ENCODE measurements around the gene SFXN2. TPM values are rescaled to one million over a fixed set of nuclear protein-coding genes. Genes with fewer than 3 reads are reported as not detected.

The SFXN2 gene
- total and polyA plus RNA-seq, 7 donors: 0.66 to 11.6 (median 2.4) TPM

GRCh38 chr10:102676534-102677315, 37.7 kb upstream of the SFXN2 start:
- 79 to 88% methylated on average over 9 of the region's 9 CpGs for whole genome bisulfite sequencing, 2 donors
- peak; percentile 60 for DNase-seq
- H3K9me3 ChIP-seq: no peaks in the 10 kb centered on the region
- no peak for TF ChIP-seq EP300 (IDR thresholded peaks at IDR 0.05)
- no peak for TF ChIP-seq POLR2A (IDR thresholded peaks at IDR 0.05)
- TF ChIP-seq CTCF (IDR thresholded peaks at IDR 0.05): no peak
- no peak for TF ChIP-seq POLR2AphosphoS5 (IDR thresholded peaks at IDR 0.05)
- H3K4me1 ChIP-seq: peaks cover 0 to 55% (median 42%) of the 10 kb centered on the region in 4 donors
- no peaks in the 10 kb centered on the region for H3K27me3 ChIP-seq
- H3K27ac ChIP-seq: peak overlapping the region; percentile 32 to 69 (median 58)
- H3K4me3 ChIP-seq: no peak overlapping the region
- intact Hi-C loops (cut with DNase I): no loop called here
- peaks cover 0 to 4% (median 0%) of the 10 kb centered on the region in 4 donors for H3K36me3 ChIP-seq

- peaks cover 0 to 55% (median 42%) of the 10 kb centered on the region in 4 donors for H3K4me1 ChIP-seq
- no peaks in the 10 kb centered on the region for H3K9me3 ChIP-seq
- peak overlapping the region in 2 of 4 donors; percentile 67 to 69 for H3K27ac ChIP-seq
- H3K27me3 ChIP-seq: no peaks in the 10 kb centered on the region
- H3K36me3 ChIP-seq: peaks cover 0 to 12% (median 0%) of the 10 kb centered on the region in 4 donors
- TF ChIP-seq POLR2A (IDR thresholded peaks at IDR 0.05) (no peak), CTCF (IDR thresholded peaks at IDR 0.05) (no peak), EP300 (IDR thresholded peaks at IDR 0.05) (no peak), POLR2AphosphoS5 (IDR thresholded peaks at IDR 0.05) (no peak)
- intact Hi-C loops (cut with DNase I): no loop called here
- no peak overlapping the region for H3K4me3 ChIP-seq
- peak; percentile 30 for DNase-seq
- 78 to 82% methylated on average over 9 of the region's 9 CpGs for WGBS, 2 donors
These were observed 36.9 kb upstream of the SFXN2 start for GRCh38 chr10:102677331-102678067.

- no peaks in the 10 kb centered on the region for H3K9me3 ChIP-seq
- TF ChIP-seq CTCF (IDR thresholded peaks at IDR 0.05) (no peak), POLR2A (IDR thresholded peaks at IDR 0.05) (no peak), EP300 (IDR thresholded peaks at IDR 0.05) (no peak), POLR2AphosphoS5 (IDR thresholded peaks at IDR 0.05) (no peak)
- H3K27ac ChIP-seq: no peak overlapping the region
- H3K4me1 ChIP-seq: peaks cover 0 to 55% (median 42%) of the 10 kb centered on the region in 4 donors
- H3K36me3 ChIP-seq: peaks cover 0 to 15% (median 0%) of the 10 kb centered on the region in 4 donors
- intact Hi-C loops (cut with DNase I): no loop called here
- H3K27me3 ChIP-seq: no peaks in the 10 kb centered on the region
- peak; percentile 53 for DNase-seq
- no peak overlapping the region for H3K4me3 ChIP-seq
- WGBS, 2 donors: 54 to 79% methylated on average over 9 of the region's 9 CpGs
These were observed 36.4 kb upstream of the SFXN2 start for GRCh38 chr10:102678068-102678400.

- DNase-seq: peak; percentile 69
- intact Hi-C loops (cut with DNase I): no loop called here
- no peaks in the 10 kb centered on the region for H3K9me3 ChIP-seq
- H3K27ac ChIP-seq: no peak overlapping the region
- H3K4me1 ChIP-seq: peaks cover 0 to 48% (median 38%) of the 10 kb centered on the region in 4 donors
- H3K36me3 ChIP-seq: peaks cover 0 to 23% (median 0%) of the 10 kb centered on the region in 4 donors
- 7 to 16% methylated on average over 9 of the region's 9 CpGs for WGBS, 2 donors
- H3K27me3 ChIP-seq: no peaks in the 10 kb centered on the region
- TF ChIP-seq POLR2A (IDR thresholded peaks at IDR 0.05) (no peak), CTCF (IDR thresholded peaks at IDR 0.05) (peak in 3 of 4 experiments; percentile 30 to 53 (median 34))
- H3K4me3 ChIP-seq: no peak overlapping the region
These were observed 35.6 kb upstream of the SFXN2 start for GRCh38 chr10:102678842-102679289.

All from sigmoid colon (tissue), 7 donors.